ENCODE data around the gene BOLA3. TPM values are rescaled to one million over a fixed set of nuclear protein-coding genes. Genes with fewer than 3 reads are reported as not detected.

Gene BOLA3
- total RNA-seq, 1 experiment from 2014 or later = 79.7 TPM

DNA sequence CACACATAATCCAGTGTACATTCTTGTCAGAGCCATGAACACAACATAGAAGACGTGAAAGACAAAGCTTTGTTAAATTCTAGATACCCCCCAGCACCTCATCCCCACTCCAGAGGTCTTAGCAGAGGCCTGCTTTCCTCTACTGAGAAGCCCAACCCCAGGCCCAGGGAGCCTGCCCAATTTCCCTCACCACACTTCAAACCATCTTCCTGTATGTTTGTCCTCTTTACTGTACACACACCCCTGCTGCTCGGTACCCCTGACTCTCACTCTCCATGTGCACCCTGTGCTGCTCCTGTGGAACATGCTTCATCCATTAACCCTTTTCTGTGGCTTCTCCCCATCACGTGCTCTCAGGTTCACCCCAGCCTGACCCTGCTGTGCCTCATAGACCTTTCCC is 37.2 kb downstream of the BOLA3 start:
- H3K27me3 ChIP-seq (replicated peaks; ENCODE audit: control insufficient read depth, insufficient read depth, low read length) = no peaks in the 10 kb centered on the region
- BruUV-seq (replicated peaks) = no TSS peak
- H3K4me3 Mint-ChIP-seq (ENCODE audit: unreplicated experiment) = no peak overlapping the region
- POLR2A ChIA-PET = interaction anchor here (1.2 kb wide), 1 partner anchor 10 kb away, joined by 4 read pairs; no protein-coding TSS in a partner anchor
- H3K4me1 Mint-ChIP-seq (ENCODE audit: low read depth, unreplicated experiment) = no peaks in the 10 kb centered on the region
- TF ChIP-seq, protein P1, sequence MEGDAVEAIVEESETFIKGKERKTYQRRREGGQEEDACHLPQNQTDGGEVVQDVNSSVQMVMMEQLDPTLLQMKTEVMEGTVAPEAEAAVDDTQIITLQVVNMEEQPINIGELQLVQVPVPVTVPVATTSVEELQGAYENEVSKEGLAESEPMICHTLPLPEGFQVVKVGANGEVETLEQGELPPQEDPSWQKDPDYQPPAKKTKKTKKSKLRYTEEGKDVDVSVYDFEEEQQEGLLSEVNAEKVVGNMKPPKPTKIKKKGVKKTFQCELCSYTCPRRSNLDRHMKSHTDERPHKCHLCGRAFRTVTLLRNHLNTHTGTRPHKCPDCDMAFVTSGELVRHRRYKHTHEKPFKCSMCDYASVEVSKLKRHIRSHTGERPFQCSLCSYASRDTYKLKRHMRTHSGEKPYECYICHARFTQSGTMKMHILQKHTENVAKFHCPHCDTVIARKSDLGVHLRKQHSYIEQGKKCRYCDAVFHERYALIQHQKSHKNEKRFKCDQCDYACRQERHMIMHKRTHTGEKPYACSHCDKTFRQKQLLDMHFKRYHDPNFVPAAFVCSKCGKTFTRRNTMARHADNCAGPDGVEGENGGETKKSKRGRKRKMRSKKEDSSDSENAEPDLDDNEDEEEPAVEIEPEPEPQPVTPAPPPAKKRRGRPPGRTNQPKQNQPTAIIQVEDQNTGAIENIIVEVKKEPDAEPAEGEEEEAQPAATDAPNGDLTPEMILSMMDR (IDR thresholded peaks at IDR 0.05; ENCODE audit: insufficient read depth in 1 of 2, low read depth in 1 of 2, low read length in 1 of 2, severe bottlenecking in 1 of 2, unreplicated experiment in 1 of 2) = no peak
- peaks cover 3% of the 10 kb centered on the region; the same call in 1 of the 2 replicates for H3K9me3 ChIP-seq
- DNase-seq = no peak
- H3K9me3 Mint-ChIP-seq (ENCODE audit: unreplicated experiment) = no peaks in the 10 kb centered on the region
- no peak overlapping the region for H3K4me3 ChIP-seq (ENCODE audit: low read depth, low read length)
- peaks cover 3% of the 10 kb centered on the region for H3K27me3 Mint-ChIP-seq (ENCODE audit: insufficient read depth, unreplicated experiment)
- H3K4me1 ChIP-seq = no peaks in the 10 kb centered on the region
- peaks cover 7% of the 10 kb centered on the region for H3K36me3 Mint-ChIP-seq (ENCODE audit: insufficient read depth, unreplicated experiment)
- H3K27ac Mint-ChIP-seq (ENCODE audit: unreplicated experiment) = no peak overlapping the region
- CTCF ChIA-PET = no interaction called here
- H3K36me3 ChIP-seq (ENCODE audit: control insufficient read depth, insufficient read depth, low read length) = no peaks in the 10 kb centered on the region
- intact Hi-C loops (cut with micrococcal nuclease; ENCODE audit: unreplicated experiment) = no loop called here

DNA sequence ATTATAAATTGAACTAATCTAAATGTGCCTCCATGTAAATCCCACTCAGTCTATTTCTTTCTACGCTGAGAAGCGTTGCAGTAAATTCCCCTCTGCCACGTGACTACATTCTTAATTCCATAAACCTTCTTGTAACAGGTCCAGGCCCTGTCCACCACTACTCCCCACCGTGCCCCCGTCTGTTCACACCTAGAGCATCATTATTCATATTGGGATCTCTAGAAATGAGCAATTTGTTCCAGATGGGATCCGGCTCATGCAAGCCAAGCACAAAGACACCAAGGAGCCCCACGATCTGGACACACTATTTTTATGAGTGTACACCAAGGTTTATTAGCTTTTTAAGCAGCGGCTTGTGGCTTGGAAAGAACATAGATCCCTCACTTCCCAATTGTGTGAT is 38.2 kb downstream of the BOLA3 start:
- TF ChIP-seq, protein P1 (IDR thresholded peaks at IDR 0.05; ENCODE audit: insufficient read depth in 1 of 2, low read depth in 1 of 2, low read length in 1 of 2, severe bottlenecking in 1 of 2, unreplicated experiment in 1 of 2) = no peak
- DNase-seq = no peak
- no peak overlapping the region for H3K4me3 ChIP-seq (ENCODE audit: low read depth, low read length)
- H3K9me3 ChIP-seq = peaks cover 3% of the 10 kb centered on the region; the same call in 1 of the 2 replicates
- peaks cover 17% of the 10 kb centered on the region for H3K36me3 Mint-ChIP-seq (ENCODE audit: insufficient read depth, unreplicated experiment)
- ChIA-PET CTCF (no interaction called here), POLR2A (no interaction called here)
- no peaks in the 10 kb centered on the region for H3K27me3 ChIP-seq (replicated peaks; ENCODE audit: control insufficient read depth, insufficient read depth, low read length)
- no peak overlapping the region for H3K27ac Mint-ChIP-seq (ENCODE audit: unreplicated experiment)
- BruUV-seq (replicated peaks) = no TSS peak
- no peaks in the 10 kb centered on the region for H3K4me1 Mint-ChIP-seq (ENCODE audit: low read depth, unreplicated experiment)
- H3K9me3 Mint-ChIP-seq (ENCODE audit: unreplicated experiment) = no peaks in the 10 kb centered on the region
- H3K4me1 ChIP-seq = no peaks in the 10 kb centered on the region
- H3K4me3 Mint-ChIP-seq (ENCODE audit: unreplicated experiment) = no peak overlapping the region
- no peaks in the 10 kb centered on the region for H3K27me3 Mint-ChIP-seq (ENCODE audit: insufficient read depth, unreplicated experiment)
- H3K36me3 ChIP-seq (ENCODE audit: control insufficient read depth, insufficient read depth, low read length) = no peaks in the 10 kb centered on the region
- intact Hi-C loops (cut with micrococcal nuclease; ENCODE audit: unreplicated experiment) = no loop called here

DNA sequence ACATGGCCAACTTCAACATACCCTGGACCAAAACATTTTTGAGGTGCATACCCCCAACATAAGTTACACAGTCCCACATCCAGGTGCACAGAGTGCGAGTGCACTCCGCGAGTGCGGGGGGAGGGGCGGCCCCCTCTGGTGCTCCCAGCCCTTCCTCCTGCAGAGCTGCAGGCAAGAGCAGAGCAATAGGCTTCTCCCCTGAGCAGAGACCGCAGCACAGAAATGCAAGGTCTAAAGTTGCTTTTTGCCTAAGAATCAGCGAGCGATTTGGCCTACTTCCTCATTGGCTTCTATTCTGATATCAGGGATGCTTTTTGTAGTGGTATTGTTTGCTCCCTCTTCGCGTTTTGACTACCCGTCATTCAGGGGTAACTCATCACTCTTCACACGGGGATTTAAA is 40.6 kb downstream of the BOLA3 start:
- peaks cover 37% of the 10 kb centered on the region for H3K36me3 Mint-ChIP-seq (ENCODE audit: insufficient read depth, unreplicated experiment)
- no peaks in the 10 kb centered on the region for H3K27me3 ChIP-seq (replicated peaks; ENCODE audit: control insufficient read depth, insufficient read depth, low read length)
- H3K27me3 Mint-ChIP-seq (ENCODE audit: insufficient read depth, unreplicated experiment) = no peaks in the 10 kb centered on the region
- no peaks in the 10 kb centered on the region for H3K4me1 Mint-ChIP-seq (ENCODE audit: low read depth, unreplicated experiment)
- H3K36me3 ChIP-seq (ENCODE audit: control insufficient read depth, insufficient read depth, low read length) = 0 out of 2 replicates have a peak, but pooled peaks cover 1% of the 10 kb centered on the region
- BruUV-seq (replicated peaks) = no TSS peak
- ChIA-PET CTCF (interaction anchor here (0.6 kb wide), 1 partner anchor 15 kb away, joined by 6 read pairs; no protein-coding TSS in a partner anchor), POLR2A (no interaction called here)
- no peaks in the 10 kb centered on the region for H3K4me1 ChIP-seq
- no peak for DNase-seq
- H3K4me3 Mint-ChIP-seq (ENCODE audit: unreplicated experiment) = no peak overlapping the region
- TF ChIP-seq, protein P1 (IDR thresholded peaks at IDR 0.05; ENCODE audit: insufficient read depth in 1 of 2, low read depth in 1 of 2, low read length in 1 of 2, severe bottlenecking in 1 of 2, unreplicated experiment in 1 of 2) = no peak
- no peak overlapping the region for H3K4me3 ChIP-seq (ENCODE audit: low read depth, low read length)
- no peaks in the 10 kb centered on the region for H3K9me3 ChIP-seq
- H3K27ac Mint-ChIP-seq (ENCODE audit: unreplicated experiment) = no peak overlapping the region
- no peaks in the 10 kb centered on the region for H3K9me3 Mint-ChIP-seq (ENCODE audit: unreplicated experiment)
- intact Hi-C loops (cut with micrococcal nuclease; ENCODE audit: unreplicated experiment) = no loop called here

All from Caco-2 (cell line).